GM12892 (cell line): ENCODE measurements around the gene TMEM266.

ENCODE experiments used
- POLR2A ChIP-seq: IDR thresholded peaks from 2 replicates; pipeline ENCODE4 v1.6.1; 2011; ENCODE audit warnings: low read depth, low read length, control low read depth
- POLR2AphosphoS5 ChIP-seq: IDR thresholded peaks from 2 replicates; pipeline ENCODE4 v1.6.1; 2011; ENCODE audit warnings: low read depth, low read length, control low read depth
- TAF1 ChIP-seq: IDR thresholded peaks from 2 replicates; pipeline ENCODE4 v1.6.1; 2011; ENCODE audit warnings: low read depth, mild to moderate bottlenecking, control low read depth, low read length, borderline replicate concordance

DNA sequence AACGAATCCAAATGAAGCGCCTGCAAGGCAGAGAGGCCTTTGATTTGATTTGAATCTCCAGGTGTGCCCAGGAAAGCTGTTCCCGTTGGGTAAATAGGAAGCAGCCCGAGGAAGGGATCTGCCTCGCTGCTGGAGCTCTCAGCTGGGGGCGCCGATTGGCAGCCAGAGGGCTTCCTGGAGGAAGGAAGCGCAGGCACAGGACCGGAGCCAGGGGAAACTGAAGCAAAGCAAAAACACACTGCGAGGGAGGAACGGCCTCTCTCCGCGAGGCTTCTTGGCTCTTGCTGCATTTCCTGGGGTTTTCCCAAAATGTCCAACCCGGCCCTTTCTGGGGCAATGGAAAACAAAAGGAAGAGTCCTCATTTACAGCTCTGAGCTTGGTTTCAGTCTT is 80.3 kb downstream of the TMEM266 start:
- TF ChIP-seq POLR2A (no peak), POLR2AphosphoS5 (no peak), TAF1 (no peak)
